CD4-positive, alpha-beta T cell treated with Interleukin-4 for 4 hours (primary cell): Measurements from ENCODE around the gene ANGPTL2.

Source experiments
- DNase-seq: peaks from one replicate; pipeline ENCODE4 v3.0.0-alpha.2; 2020

ANGPTL2 gene

GRCh38 chr9:127136081-127136879 is 13.8 kb upstream of the ANGPTL2 start:
- no peak for DNase-seq

- DNase-seq = no peak
Measured at GRCh38 chr9:127135056-127135745, 12.8 kb upstream of the ANGPTL2 start.

GRCh38 chr9:127133739-127134167 is 11.3 kb upstream of the ANGPTL2 start:
- DNase-seq = no peak

- DNase-seq = no peak
Measured at GRCh38 chr9:127132921-127133647, 10.6 kb upstream of the ANGPTL2 start.

- no peak for DNase-seq
Measured at GRCh38 chr9:127132375-127132774, 9.9 kb upstream of the ANGPTL2 start.

GRCh38 chr9:127131871-127132270 is 9.4 kb upstream of the ANGPTL2 start:
- DNase-seq = no peak

GRCh38 chr9:127130661-127131538 is 8.5 kb upstream of the ANGPTL2 start:
- no peak for DNase-seq

- no peak for DNase-seq
Measured at GRCh38 chr9:127130235-127130634, 7.8 kb upstream of the ANGPTL2 start.

GRCh38 chr9:127129718-127130085 is 7.3 kb upstream of the ANGPTL2 start:
- no peak for DNase-seq

GRCh38 chr9:127129073-127129717 is 6.8 kb upstream of the ANGPTL2 start:
- DNase-seq = no peak

- no peak for DNase-seq
Measured at GRCh38 chr9:127128341-127129072, 6.1 kb upstream of the ANGPTL2 start.

- DNase-seq = no peak
Measured at GRCh38 chr9:127126971-127127370, 4.5 kb upstream of the ANGPTL2 start.

GRCh38 chr9:127124792-127125191 is 2.4 kb upstream of the ANGPTL2 start:
- DNase-seq = no peak

- no peak for DNase-seq
Measured at GRCh38 chr9:127124111-127124531, 1.7 kb upstream of the ANGPTL2 start.

- no peak for DNase-seq
Measured at GRCh38 chr9:127123064-127123890, 842 bp upstream of the ANGPTL2 start.

- DNase-seq = no peak
Measured at GRCh38 chr9:127121628-127122175, 733 bp downstream of the ANGPTL2 start.

GRCh38 chr9:127119320-127119709 is 3.1 kb downstream of the ANGPTL2 start:
- DNase-seq = no peak

- no peak for DNase-seq
Measured at GRCh38 chr9:127118597-127119319, 3.7 kb downstream of the ANGPTL2 start.

- no peak for DNase-seq
Measured at GRCh38 chr9:127117801-127118200, 4.6 kb downstream of the ANGPTL2 start.
